Adipocyte (in vitro differentiated cells): ENCODE measurements around the gene TECPR2.

ENCODE experiments used
- DNase-seq: peaks from one replicate; pipeline ENCODE4 v3.0.0-alpha.2; 2015; ENCODE audit warnings: low read depth
- H3K27me3 ChIP-seq: replicated peaks from 2 replicates; pipeline ENCODE4 v1.7.0; 2013; ENCODE audit warnings: mild to moderate bottlenecking, low read length, moderate library complexity; ENCODE audit not compliant: control insufficient read depth, insufficient read depth
- H3K36me3 ChIP-seq: 2 replicates; pipeline ENCODE4 v1.7.0; 2013; ENCODE audit warnings: low read length, mild to moderate bottlenecking, moderate library complexity; ENCODE audit not compliant: control insufficient read depth, insufficient read depth, severe bottlenecking
- H3K4me1 ChIP-seq: 2 replicates; pipeline ENCODE4 v1.7.0; 2013; ENCODE audit warnings: mild to moderate bottlenecking, low read length, moderate library complexity; ENCODE audit not compliant: control insufficient read depth, insufficient read depth
- H3K4me3 ChIP-seq: 2 replicates; pipeline ENCODE4 v1.7.0; 2013; ENCODE audit warnings: mild to moderate bottlenecking, low read length, moderate library complexity
- H3K9ac ChIP-seq: 2 replicates; pipeline ENCODE4 v1.7.0; 2013; ENCODE audit warnings: mild to moderate bottlenecking, low read length, moderate library complexity
- H3K9me3 ChIP-seq: 2 replicates; pipeline ENCODE4 v1.7.0; 2013; ENCODE audit warnings: mild to moderate bottlenecking, low read length, moderate library complexity; ENCODE audit not compliant: control insufficient read depth

TECPR2 gene

GRCh38 chr14:102473559-102473958 lies 110.8 kb downstream of the TECPR2 start:
- Histone ChIP-seq H3K4me3 (no peak overlapping the region), H3K9ac (no peak overlapping the region), H3K4me1 (no peaks in the 10 kb centered on the region), H3K36me3 (peaks cover 22% of the 10 kb centered on the region), H3K27me3 (no peaks in the 10 kb centered on the region), H3K9me3 (peaks cover 7% of the 10 kb centered on the region)
- no peak for DNase-seq

GRCh38 chr14:102474934-102475333 lies 112.2 kb downstream of the TECPR2 start:
- no peaks in the 10 kb centered on the region for H3K4me1 ChIP-seq
- no peak for DNase-seq
- H3K27me3 ChIP-seq, result no peaks in the 10 kb centered on the region
- no peak overlapping the region for H3K9ac ChIP-seq
- H3K36me3 ChIP-seq, result peaks cover 14% of the 10 kb centered on the region
- H3K4me3 ChIP-seq, result no peak overlapping the region
- H3K9me3 ChIP-seq, result no peaks in the 10 kb centered on the region

GRCh38 chr14:102479107-102479506 lies 116.4 kb downstream of the TECPR2 start:
- no peak for DNase-seq
- Histone ChIP-seq H3K27me3 (no peaks in the 10 kb centered on the region), H3K4me1 (no peaks in the 10 kb centered on the region), H3K4me3 (no peak overlapping the region), H3K36me3 (no peaks in the 10 kb centered on the region), H3K9me3 (no peaks in the 10 kb centered on the region), H3K9ac (no peak overlapping the region)

- H3K4me1 ChIP-seq, result no peaks in the 10 kb centered on the region
- no peak for DNase-seq
- no peaks in the 10 kb centered on the region for H3K27me3 ChIP-seq
- no peaks in the 10 kb centered on the region for H3K9me3 ChIP-seq
- H3K9ac ChIP-seq, result no peak overlapping the region
- no peaks in the 10 kb centered on the region for H3K36me3 ChIP-seq
- H3K4me3 ChIP-seq, result no peak overlapping the region
These were observed 117.0 kb downstream of the TECPR2 start for GRCh38 chr14:102479777-102480176.

- no peak overlapping the region for H3K4me3 ChIP-seq
- no peak for DNase-seq
- H3K4me1 ChIP-seq, result no peaks in the 10 kb centered on the region
- H3K36me3 ChIP-seq, result no peaks in the 10 kb centered on the region
- no peaks in the 10 kb centered on the region for H3K9me3 ChIP-seq
- H3K27me3 ChIP-seq, result no peaks in the 10 kb centered on the region
- no peak overlapping the region for H3K9ac ChIP-seq
These were observed 118.6 kb downstream of the TECPR2 start for GRCh38 chr14:102481371-102481770.

- Histone ChIP-seq H3K9ac (no peak overlapping the region), H3K9me3 (no peaks in the 10 kb centered on the region), H3K36me3 (no peaks in the 10 kb centered on the region), H3K4me3 (no peak overlapping the region), H3K4me1 (no peaks in the 10 kb centered on the region), H3K27me3 (no peaks in the 10 kb centered on the region)
- DNase-seq, result no peak
These were observed 119.1 kb downstream of the TECPR2 start for GRCh38 chr14:102481791-102482238.

- Histone ChIP-seq H3K4me1 (no peaks in the 10 kb centered on the region), H3K36me3 (no peaks in the 10 kb centered on the region), H3K4me3 (no peak overlapping the region), H3K9me3 (no peaks in the 10 kb centered on the region), H3K9ac (no peak overlapping the region), H3K27me3 (no peaks in the 10 kb centered on the region)
- DNase-seq, result no peak
These were observed 121.6 kb downstream of the TECPR2 start for GRCh38 chr14:102484316-102484715.

- Histone ChIP-seq H3K27me3 (no peaks in the 10 kb centered on the region), H3K36me3 (no peaks in the 10 kb centered on the region), H3K9me3 (no peaks in the 10 kb centered on the region), H3K4me1 (no peaks in the 10 kb centered on the region), H3K9ac (no peak overlapping the region), H3K4me3 (no peak overlapping the region)
- no peak for DNase-seq
These were observed 123.2 kb downstream of the TECPR2 start for GRCh38 chr14:102485693-102486512.

GRCh38 chr14:102486513-102487203 lies 123.9 kb downstream of the TECPR2 start:
- Histone ChIP-seq H3K9ac (no peak overlapping the region), H3K4me3 (no peak overlapping the region), H3K9me3 (no peaks in the 10 kb centered on the region), H3K27me3 (no peaks in the 10 kb centered on the region), H3K4me1 (no peaks in the 10 kb centered on the region), H3K36me3 (no peaks in the 10 kb centered on the region)
- DNase-seq, result no peak

- Histone ChIP-seq H3K27me3 (no peaks in the 10 kb centered on the region), H3K4me3 (no peak overlapping the region), H3K9ac (no peak overlapping the region), H3K36me3 (no peaks in the 10 kb centered on the region), H3K9me3 (no peaks in the 10 kb centered on the region), H3K4me1 (no peaks in the 10 kb centered on the region)
- no peak for DNase-seq
These were observed 124.5 kb downstream of the TECPR2 start for GRCh38 chr14:102487204-102487577.

GRCh38 chr14:102490456-102490855 lies 127.7 kb downstream of the TECPR2 start:
- Histone ChIP-seq H3K4me1 (no peaks in the 10 kb centered on the region), H3K9ac (no peak overlapping the region), H3K27me3 (no peaks in the 10 kb centered on the region), H3K9me3 (no peaks in the 10 kb centered on the region), H3K4me3 (no peak overlapping the region), H3K36me3 (no peaks in the 10 kb centered on the region)
- DNase-seq, result no peak
